Brain microvascular endothelial cell (primary cell): Measurements from ENCODE around the gene PRAC2.

Experiments
- DNase-seq: peaks from one replicate; pipeline ENCODE4 v3.0.0-alpha.2; 2020
- H3K27ac ChIP-seq: fragments of 250-450 bp; sonication (Bioruptor Pico); 2 replicates; pipeline ENCODE4 v1.5.1; 2020; ENCODE audit warnings: mild to moderate bottlenecking, moderate library complexity
- H3K27me3 ChIP-seq: fragments of 250-450 bp; sonication (Bioruptor Pico); replicated peaks from 2 replicates; pipeline ENCODE4 v1.5.1; 2020; ENCODE audit warnings: mild to moderate bottlenecking
- H3K36me3 ChIP-seq: fragments of 250-450 bp; sonication (Bioruptor Pico); replicated peaks from 2 replicates; pipeline ENCODE4 v1.5.1; 2020; ENCODE audit warnings: mild to moderate bottlenecking
- H3K4me3 ChIP-seq: 2 replicates; pipeline ENCODE4 v1.5.1; 2011; ENCODE audit warnings: low read depth, mild to moderate bottlenecking, control low read depth, low read length, moderate library complexity
- in situ Hi-C: cut with HindIII; loops from 2 replicates; pipeline ENCODE4 v1.10.0; 2017; ENCODE audit warnings: low sequenced_read_pairs, low pct_ligation_motif_present
- TF ChIP-seq, protein P1 (sequence below): IDR thresholded peaks from 2 replicates; pipeline ENCODE4 v1.5.1; 2011; ENCODE audit warnings: low read depth, mild to moderate bottlenecking, moderate library complexity, low read length, control low read depth, inconsistent platforms; ENCODE audit errors: missing control alignments

The PRAC2 gene

DNA sequence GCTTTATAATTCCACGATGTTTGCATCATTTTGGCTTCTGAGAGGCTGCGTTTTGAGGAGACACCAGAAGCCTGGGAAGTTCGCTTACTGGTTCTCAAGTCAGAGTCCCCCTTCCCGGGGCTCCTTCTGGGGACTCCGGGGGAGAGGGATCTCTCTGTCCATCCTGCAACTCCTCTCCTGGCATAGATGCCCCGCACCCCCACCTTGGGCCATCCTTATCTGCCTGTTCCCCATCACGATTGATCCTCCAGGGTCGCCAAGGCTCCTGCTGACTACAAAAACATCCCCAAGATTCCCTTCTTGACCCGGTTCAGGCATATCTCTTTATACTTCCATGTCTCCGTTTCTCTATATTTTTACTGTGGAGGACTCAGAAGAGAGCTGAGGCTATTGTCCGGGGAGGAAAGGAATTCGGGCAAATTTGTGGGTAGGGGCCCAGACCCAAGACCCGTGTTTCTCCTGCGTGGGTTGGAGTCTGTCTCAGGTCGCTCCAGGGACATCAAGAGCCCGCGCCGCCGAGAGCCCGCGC lies 24.0 kb downstream of the PRAC2 start:
- peaks cover 94% of the 10 kb centered on the region for H3K27me3 ChIP-seq

DNA sequence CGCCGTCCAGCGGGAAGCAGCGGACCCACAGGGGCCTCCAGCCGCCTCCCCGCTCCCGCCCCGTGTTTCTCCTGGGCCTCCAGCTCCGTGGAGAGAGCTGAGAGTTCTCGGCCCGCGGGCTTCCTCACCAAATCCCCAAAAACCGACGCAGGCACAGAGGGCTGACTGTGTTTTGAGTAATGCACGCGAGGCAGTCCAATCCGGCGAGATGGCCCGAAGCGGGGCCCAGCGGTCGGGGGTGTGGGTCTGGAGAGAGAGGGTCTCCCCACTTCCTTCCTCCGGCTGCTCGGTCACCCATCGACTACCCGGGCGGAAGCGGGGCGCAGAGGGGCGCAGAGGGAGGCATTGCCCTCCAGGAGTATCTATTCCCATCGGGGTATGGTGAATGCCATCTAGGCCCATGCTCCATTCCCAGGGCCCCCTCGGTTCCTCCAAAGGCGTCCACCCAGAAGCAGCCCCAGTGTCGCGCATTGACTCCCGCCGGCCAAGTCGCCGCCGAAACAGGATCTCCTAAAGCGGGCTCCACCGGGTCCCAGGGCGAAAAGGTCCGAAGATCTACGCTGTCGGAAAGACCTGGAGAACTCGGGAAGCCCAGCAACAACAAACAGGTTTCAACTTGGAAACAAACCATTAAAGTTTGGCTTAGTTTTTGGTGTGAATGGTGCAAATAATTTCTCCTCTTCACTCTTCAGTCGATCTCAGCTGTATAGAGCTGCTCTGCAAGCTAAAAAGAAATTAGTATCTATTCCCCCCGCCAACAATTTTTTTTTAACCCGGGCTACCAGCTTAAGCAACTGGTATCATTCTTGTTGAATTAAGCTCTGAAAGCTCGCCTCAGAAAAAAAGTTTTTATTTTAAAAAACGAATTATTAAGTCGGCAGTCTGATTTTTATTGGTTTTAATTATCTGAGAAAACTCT lies 24.7 kb downstream of the PRAC2 start:
- H3K4me3 ChIP-seq: no peak overlapping the region

More for the DNA sequence above, 24.0 kb downstream of the PRAC2 start:
- Histone ChIP-seq H3K36me3 (no peaks in the 10 kb centered on the region), H3K4me3 (no peak overlapping the region), H3K27ac (no peak overlapping the region)
- TF ChIP-seq, protein P1, sequence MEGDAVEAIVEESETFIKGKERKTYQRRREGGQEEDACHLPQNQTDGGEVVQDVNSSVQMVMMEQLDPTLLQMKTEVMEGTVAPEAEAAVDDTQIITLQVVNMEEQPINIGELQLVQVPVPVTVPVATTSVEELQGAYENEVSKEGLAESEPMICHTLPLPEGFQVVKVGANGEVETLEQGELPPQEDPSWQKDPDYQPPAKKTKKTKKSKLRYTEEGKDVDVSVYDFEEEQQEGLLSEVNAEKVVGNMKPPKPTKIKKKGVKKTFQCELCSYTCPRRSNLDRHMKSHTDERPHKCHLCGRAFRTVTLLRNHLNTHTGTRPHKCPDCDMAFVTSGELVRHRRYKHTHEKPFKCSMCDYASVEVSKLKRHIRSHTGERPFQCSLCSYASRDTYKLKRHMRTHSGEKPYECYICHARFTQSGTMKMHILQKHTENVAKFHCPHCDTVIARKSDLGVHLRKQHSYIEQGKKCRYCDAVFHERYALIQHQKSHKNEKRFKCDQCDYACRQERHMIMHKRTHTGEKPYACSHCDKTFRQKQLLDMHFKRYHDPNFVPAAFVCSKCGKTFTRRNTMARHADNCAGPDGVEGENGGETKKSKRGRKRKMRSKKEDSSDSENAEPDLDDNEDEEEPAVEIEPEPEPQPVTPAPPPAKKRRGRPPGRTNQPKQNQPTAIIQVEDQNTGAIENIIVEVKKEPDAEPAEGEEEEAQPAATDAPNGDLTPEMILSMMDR: no peak
- DNase-seq: no peak
- in situ Hi-C loops: no loop called here

DNA sequence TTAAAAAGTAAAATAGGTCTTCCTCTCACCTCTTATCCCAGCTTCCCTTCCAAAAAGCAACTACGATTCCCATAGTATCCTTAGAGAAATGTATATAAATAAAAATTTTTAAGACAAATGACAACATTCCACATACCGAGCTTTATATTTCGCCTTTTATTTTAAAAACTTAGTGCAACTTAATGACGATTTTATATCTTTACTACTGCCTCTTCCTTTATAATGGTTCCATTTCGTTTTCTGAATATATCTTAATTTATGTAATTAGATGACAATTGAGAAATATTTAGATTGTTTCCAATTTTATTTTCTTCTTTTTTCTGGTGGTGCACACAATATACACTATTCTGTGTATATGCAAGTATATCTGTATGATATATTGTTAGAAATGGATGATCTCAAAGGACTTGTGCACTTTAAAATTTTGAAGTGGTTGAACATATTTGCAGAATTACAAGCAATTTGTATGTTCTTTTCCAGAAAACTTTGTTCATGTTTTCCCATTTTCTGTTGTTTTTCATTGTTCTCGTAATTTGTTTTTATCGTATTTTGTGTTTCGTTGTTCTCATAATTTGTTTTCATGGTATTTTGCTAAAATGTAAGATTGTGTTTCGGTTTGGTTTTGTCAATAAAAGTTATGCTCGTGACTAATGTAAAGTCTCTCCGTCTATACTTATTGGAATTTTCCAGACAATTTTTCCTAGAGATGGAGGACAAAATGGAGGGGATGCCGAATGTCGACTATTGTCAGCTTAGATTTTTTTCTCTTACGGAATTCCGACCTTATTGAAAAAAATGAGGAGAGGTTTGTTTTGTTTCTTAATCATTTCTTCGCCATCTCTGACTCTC lies 26.0 kb downstream of the PRAC2 start:
- no peak overlapping the region for H3K4me3 ChIP-seq
- TF ChIP-seq, protein P1: no peak
- in situ Hi-C loops: no loop called here
- H3K27me3 ChIP-seq: peaks cover 97% of the 10 kb centered on the region
- H3K36me3 ChIP-seq: no peaks in the 10 kb centered on the region
- H3K27ac ChIP-seq: no peak overlapping the region
- no peak for DNase-seq

More for the DNA sequence above, 24.7 kb downstream of the PRAC2 start:
- peaks cover 94% of the 10 kb centered on the region for H3K27me3 ChIP-seq
- DNase-seq: no peak
- in situ Hi-C loops: no loop called here
- H3K36me3 ChIP-seq: no peaks in the 10 kb centered on the region
- no peak overlapping the region for H3K27ac ChIP-seq
- TF ChIP-seq, protein P1: no peak

DNA sequence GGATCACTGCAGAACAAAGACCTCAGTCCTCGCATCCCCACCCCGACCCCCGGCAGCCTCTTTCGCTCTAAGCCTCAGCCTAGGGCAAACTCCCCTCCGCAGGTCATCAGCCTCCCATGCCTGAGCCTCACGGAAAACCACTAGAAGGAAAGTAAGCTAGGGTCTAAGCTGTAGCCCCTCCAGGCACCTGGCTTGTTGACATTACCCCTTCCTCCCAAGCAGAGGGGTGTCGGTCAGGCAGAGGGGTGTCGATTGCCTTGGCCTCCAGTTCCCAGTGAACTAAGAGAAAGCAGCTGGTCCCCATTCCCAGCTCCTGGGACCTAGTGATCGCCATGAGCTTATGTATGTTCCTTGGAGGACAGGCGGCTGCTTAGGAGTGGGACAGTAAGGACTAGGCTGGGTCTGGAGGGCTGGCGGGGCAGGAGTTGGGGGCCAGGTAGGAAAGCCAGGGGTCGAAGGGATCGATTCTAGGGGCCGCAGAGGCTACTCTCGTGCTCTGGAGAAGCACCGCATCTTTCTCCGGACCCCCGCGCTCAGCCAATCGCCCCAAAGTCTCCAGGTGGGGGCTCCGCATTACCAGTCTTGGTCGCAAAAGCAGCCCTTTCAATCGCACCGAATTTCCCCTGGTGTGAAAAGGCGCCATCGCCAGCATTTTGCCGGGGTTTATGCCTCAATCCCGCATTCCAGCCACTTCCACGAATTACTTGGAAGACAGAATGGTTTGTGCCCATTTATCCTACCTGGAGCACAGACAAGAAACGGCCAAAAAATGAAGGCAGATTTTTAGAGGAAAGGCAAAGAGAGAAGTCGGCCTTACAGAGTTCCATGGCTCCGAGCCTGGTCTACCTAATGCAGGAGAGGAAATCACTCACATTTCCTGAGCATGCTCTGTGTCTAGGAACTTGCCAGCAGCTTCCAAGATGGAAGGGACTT lies 26.9 kb downstream of the PRAC2 start:
- DNase-seq: no peak
- Histone ChIP-seq H3K27me3 (peaks cover 99% of the 10 kb centered on the region), H3K36me3 (no peaks in the 10 kb centered on the region), H3K4me3 (no peak overlapping the region), H3K27ac (no peak overlapping the region)
- TF ChIP-seq, protein P1: no peak
- in situ Hi-C loops: no loop called here

DNA sequence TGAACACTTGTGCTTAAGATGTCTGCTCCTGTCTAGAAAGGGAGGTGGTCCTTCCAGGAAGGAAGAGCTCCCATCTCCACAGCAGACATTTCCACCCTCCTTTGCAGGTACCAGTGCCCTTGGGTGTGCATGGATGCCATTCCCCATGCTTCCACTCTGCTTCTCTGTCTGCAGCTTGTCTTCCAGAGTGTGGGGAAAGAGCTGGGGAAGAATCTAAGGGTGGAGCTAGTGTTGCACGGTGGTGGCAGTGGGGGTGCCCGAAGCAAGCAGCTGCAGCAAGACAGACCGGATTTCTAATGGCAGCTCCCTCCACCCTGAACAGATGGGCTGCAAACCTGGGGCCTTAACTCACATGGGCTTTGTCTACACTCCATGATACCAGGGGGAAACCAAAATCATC lies 28.2 kb downstream of the PRAC2 start:
- Histone ChIP-seq H3K27me3 (peaks cover 99% of the 10 kb centered on the region), H3K27ac (no peak overlapping the region), H3K36me3 (no peaks in the 10 kb centered on the region), H3K4me3 (no peak overlapping the region)
- no peak for DNase-seq
- in situ Hi-C loops: no loop called here
- TF ChIP-seq, protein P1: no peak
